ENCODE results near the gene HEPACAM.

The HEPACAM gene

GRCh38 chr11:124890151-124890550 is 45.7 kb downstream of the HEPACAM start:
- Histone ChIP-seq H3K56ac (ENCODE audit: low read length) (no peak overlapping the region), H2BK5ac (ENCODE audit: low read length) (no peak overlapping the region), H3K4me3 (ENCODE audit: low read length) (no peak overlapping the region), H4K8ac (ENCODE audit: low read depth, low read length) (no peak overlapping the region), H3K27me3 (ENCODE audit: insufficient read depth, low read length, poor library complexity) (no peaks in the 10 kb centered on the region), H3K9ac (ENCODE audit: low read length) (no peak overlapping the region), H3K18ac (ENCODE audit: low read length) (no peak overlapping the region), H2BK120ac (ENCODE audit: low read depth, low read length) (no peak overlapping the region), H2BK15ac (replicated peaks; ENCODE audit: low read depth) (no peak overlapping the region), H2AK5ac (ENCODE audit: low read length) (no peak overlapping the region), H3K79me2 (ENCODE audit: control insufficient read depth, insufficient read depth, low read length) (no peaks in the 10 kb centered on the region), H3K4me2 (ENCODE audit: low read length) (no peak overlapping the region), H3K79me1 (ENCODE audit: low read length) (no peaks in the 10 kb centered on the region), H4K5ac (ENCODE audit: low read length) (no peak overlapping the region), H3K4me1 (ENCODE audit: control insufficient read depth, low read depth, low read length) (no peaks in the 10 kb centered on the region), H3K27ac (ENCODE audit: low read depth, low read length) (no peak overlapping the region), H3K4ac (ENCODE audit: low read depth, low read length) (no peak overlapping the region), H3K36me3 (ENCODE audit: control insufficient read depth, insufficient read depth, low read length) (no peaks in the 10 kb centered on the region), H3K23ac (ENCODE audit: low read length) (no peak overlapping the region)
- no peak for DNase-seq
- WGBS (ENCODE audit: extremely low coverage, insufficient coverage, low lambda C conversion rate) = no CpG with 5 or more reads among the region's 2 CpGs

GRCh38 chr11:124889191-124890091 is 46.4 kb downstream of the HEPACAM start:
- WGBS (ENCODE audit: extremely low coverage, insufficient coverage, low lambda C conversion rate) = no CpG with 5 or more reads among the region's 2 CpGs
- H3K4me1 ChIP-seq (ENCODE audit: control insufficient read depth, low read depth, low read length) = no peaks in the 10 kb centered on the region
- no peak overlapping the region for H3K18ac ChIP-seq (ENCODE audit: low read length)
- no peak overlapping the region for H2BK120ac ChIP-seq (ENCODE audit: low read depth, low read length)
- H3K4me3 ChIP-seq (ENCODE audit: low read length) = no peak overlapping the region
- H2BK15ac ChIP-seq (replicated peaks; ENCODE audit: low read depth) = no peak overlapping the region
- no peak overlapping the region for H3K56ac ChIP-seq (ENCODE audit: low read length)
- H4K5ac ChIP-seq (ENCODE audit: low read length) = no peak overlapping the region
- no peak overlapping the region for H4K8ac ChIP-seq (ENCODE audit: low read depth, low read length)
- no peak overlapping the region for H3K4me2 ChIP-seq (ENCODE audit: low read length)
- DNase-seq = no peak
- H2AK5ac ChIP-seq (ENCODE audit: low read length) = no peak overlapping the region
- H2BK5ac ChIP-seq (ENCODE audit: low read length) = no peak overlapping the region
- H3K27me3 ChIP-seq (ENCODE audit: insufficient read depth, low read length, poor library complexity) = no peaks in the 10 kb centered on the region
- H3K36me3 ChIP-seq (ENCODE audit: control insufficient read depth, insufficient read depth, low read length) = no peaks in the 10 kb centered on the region
- H3K4ac ChIP-seq (ENCODE audit: low read depth, low read length) = no peak overlapping the region
- H3K23ac ChIP-seq (ENCODE audit: low read length) = no peak overlapping the region
- H3K79me2 ChIP-seq (ENCODE audit: control insufficient read depth, insufficient read depth, low read length) = no peaks in the 10 kb centered on the region
- no peak overlapping the region for H3K9ac ChIP-seq (ENCODE audit: low read length)
- no peak overlapping the region for H3K27ac ChIP-seq (ENCODE audit: low read depth, low read length)
- no peaks in the 10 kb centered on the region for H3K79me1 ChIP-seq (ENCODE audit: low read length)

GRCh38 chr11:124887667-124888013 is 48.2 kb downstream of the HEPACAM start:
- Histone ChIP-seq H3K27ac (ENCODE audit: low read depth, low read length) (no peak overlapping the region), H2BK5ac (ENCODE audit: low read length) (no peak overlapping the region), H3K4ac (ENCODE audit: low read depth, low read length) (no peak overlapping the region), H3K56ac (ENCODE audit: low read length) (no peak overlapping the region), H3K36me3 (ENCODE audit: control insufficient read depth, insufficient read depth, low read length) (no peaks in the 10 kb centered on the region), H2BK120ac (ENCODE audit: low read depth, low read length) (no peak overlapping the region), H3K79me1 (ENCODE audit: low read length) (no peaks in the 10 kb centered on the region), H3K27me3 (ENCODE audit: insufficient read depth, low read length, poor library complexity) (no peaks in the 10 kb centered on the region), H3K18ac (ENCODE audit: low read length) (no peak overlapping the region), H2BK15ac (replicated peaks; ENCODE audit: low read depth) (no peak overlapping the region), H4K8ac (ENCODE audit: low read depth, low read length) (no peak overlapping the region), H3K4me2 (ENCODE audit: low read length) (no peak overlapping the region), H4K5ac (ENCODE audit: low read length) (no peak overlapping the region), H3K4me3 (ENCODE audit: low read length) (no peak overlapping the region), H2AK5ac (ENCODE audit: low read length) (no peak overlapping the region), H3K79me2 (ENCODE audit: control insufficient read depth, insufficient read depth, low read length) (no peaks in the 10 kb centered on the region), H3K4me1 (ENCODE audit: control insufficient read depth, low read depth, low read length) (no peaks in the 10 kb centered on the region), H3K23ac (ENCODE audit: low read length) (no peak overlapping the region), H3K9ac (ENCODE audit: low read length) (no peak overlapping the region)
- no CpG with 5 or more reads among the region's 3 CpGs for WGBS (ENCODE audit: extremely low coverage, insufficient coverage, low lambda C conversion rate)
- no peak for DNase-seq

- no peak overlapping the region for H2AK5ac ChIP-seq (ENCODE audit: low read length)
- H2BK5ac ChIP-seq (ENCODE audit: low read length) = no peak overlapping the region
- H3K4ac ChIP-seq (ENCODE audit: low read depth, low read length) = no peak overlapping the region
- no peak overlapping the region for H3K18ac ChIP-seq (ENCODE audit: low read length)
- no peak overlapping the region for H3K56ac ChIP-seq (ENCODE audit: low read length)
- no peak overlapping the region for H4K5ac ChIP-seq (ENCODE audit: low read length)
- no peaks in the 10 kb centered on the region for H3K27me3 ChIP-seq (ENCODE audit: insufficient read depth, low read length, poor library complexity)
- no peak overlapping the region for H3K4me3 ChIP-seq (ENCODE audit: low read length)
- DNase-seq = no peak
- H3K79me1 ChIP-seq (ENCODE audit: low read length) = no peaks in the 10 kb centered on the region
- no peaks in the 10 kb centered on the region for H3K79me2 ChIP-seq (ENCODE audit: control insufficient read depth, insufficient read depth, low read length)
- no peak overlapping the region for H3K23ac ChIP-seq (ENCODE audit: low read length)
- no peak overlapping the region for H2BK15ac ChIP-seq (replicated peaks; ENCODE audit: low read depth)
- H2BK120ac ChIP-seq (ENCODE audit: low read depth, low read length) = no peak overlapping the region
- WGBS (ENCODE audit: extremely low coverage, insufficient coverage, low lambda C conversion rate) = no CpG with 5 or more reads among the region's 12 CpGs
- H3K4me1 ChIP-seq (ENCODE audit: control insufficient read depth, low read depth, low read length) = no peaks in the 10 kb centered on the region
- H3K4me2 ChIP-seq (ENCODE audit: low read length) = no peak overlapping the region
- no peak overlapping the region for H3K27ac ChIP-seq (ENCODE audit: low read depth, low read length)
- no peak overlapping the region for H4K8ac ChIP-seq (ENCODE audit: low read depth, low read length)
- no peak overlapping the region for H3K9ac ChIP-seq (ENCODE audit: low read length)
- no peaks in the 10 kb centered on the region for H3K36me3 ChIP-seq (ENCODE audit: control insufficient read depth, insufficient read depth, low read length)
These were observed 48.7 kb downstream of the HEPACAM start for GRCh38 chr11:124886978-124887666.

GRCh38 chr11:124886476-124886875 is 49.4 kb downstream of the HEPACAM start:
- H3K27ac ChIP-seq (ENCODE audit: low read depth, low read length) = no peak overlapping the region
- H3K56ac ChIP-seq (ENCODE audit: low read length) = no peak overlapping the region
- no peaks in the 10 kb centered on the region for H3K4me1 ChIP-seq (ENCODE audit: control insufficient read depth, low read depth, low read length)
- no peak overlapping the region for H3K9ac ChIP-seq (ENCODE audit: low read length)
- H2BK15ac ChIP-seq (replicated peaks; ENCODE audit: low read depth) = no peak overlapping the region
- H3K79me1 ChIP-seq (ENCODE audit: low read length) = no peaks in the 10 kb centered on the region
- no peaks in the 10 kb centered on the region for H3K36me3 ChIP-seq (ENCODE audit: control insufficient read depth, insufficient read depth, low read length)
- H3K18ac ChIP-seq (ENCODE audit: low read length) = no peak overlapping the region
- H3K4me3 ChIP-seq (ENCODE audit: low read length) = no peak overlapping the region
- DNase-seq = no peak
- H2BK5ac ChIP-seq (ENCODE audit: low read length) = no peak overlapping the region
- no CpG with 5 or more reads among the region's 11 CpGs for WGBS (ENCODE audit: extremely low coverage, insufficient coverage, low lambda C conversion rate)
- no peak overlapping the region for H4K5ac ChIP-seq (ENCODE audit: low read length)
- H3K79me2 ChIP-seq (ENCODE audit: control insufficient read depth, insufficient read depth, low read length) = no peaks in the 10 kb centered on the region
- H2AK5ac ChIP-seq (ENCODE audit: low read length) = no peak overlapping the region
- H3K4me2 ChIP-seq (ENCODE audit: low read length) = no peak overlapping the region
- no peak overlapping the region for H3K23ac ChIP-seq (ENCODE audit: low read length)
- no peak overlapping the region for H2BK120ac ChIP-seq (ENCODE audit: low read depth, low read length)
- H3K4ac ChIP-seq (ENCODE audit: low read depth, low read length) = no peak overlapping the region
- H4K8ac ChIP-seq (ENCODE audit: low read depth, low read length) = no peak overlapping the region
- H3K27me3 ChIP-seq (ENCODE audit: insufficient read depth, low read length, poor library complexity) = no peaks in the 10 kb centered on the region

Data from mesendoderm (in vitro differentiated cells).